GM23338 (cell line): ENCODE measurements around the gene QRFP. TPM values are rescaled to one million over a fixed set of nuclear protein-coding genes. Genes with fewer than 3 reads are reported as not detected.

Experiments used
- ATAC-seq: fragments of 200-7000 bp; cut with Tn5 transposase; 3 replicates; pipeline ENCODE4 v1.9.1; 2020
- DNase-seq: peaks from one replicate; pipeline ENCODE4 v3.0.0-alpha.2; 2015; ENCODE audit warnings: low spot score
- H2AFZ ChIP-seq: fragments of 200-600 bp; sonication (generic); 2 replicates; pipeline ENCODE4 v1.8.0; 2016; ENCODE audit warnings: antibody characterized with exemption, mild to moderate bottlenecking, moderate library complexity
- H3F3A ChIP-seq: fragments of 200-600 bp; sonication (generic); replicated peaks from 2 replicates; pipeline ENCODE4 v1.8.0; 2017; ENCODE audit warnings: antibody characterized with exemption, mixed run types, low read depth
- H3K27ac ChIP-seq: fragments of 200-600 bp; sonication (generic); 2 replicates; pipeline ENCODE4 v1.6.1; 2016; ENCODE audit warnings: low read depth
- H3K27me3 ChIP-seq: fragments of 200-600 bp; sonication (generic); 2 replicates; pipeline ENCODE4 v1.8.0; 2016; ENCODE audit warnings: mild to moderate bottlenecking, mixed run types, moderate library complexity; ENCODE audit not compliant: insufficient read depth
- H3K36me3 ChIP-seq: fragments of 200-600 bp; sonication (generic); 2 replicates; pipeline ENCODE4 v1.8.0; 2016; ENCODE audit warnings: mild to moderate bottlenecking; ENCODE audit not compliant: insufficient read depth
- H3K4me1 ChIP-seq: fragments of 200-600 bp; sonication (generic); 2 replicates; pipeline ENCODE4 v1.8.0; 2016; ENCODE audit warnings: mild to moderate bottlenecking, moderate library complexity; ENCODE audit not compliant: insufficient read depth
- H3K4me2 ChIP-seq: fragments of 200-600 bp; sonication (generic); 2 replicates; pipeline ENCODE4 v1.7.1; 2017; ENCODE audit warnings: mixed run types
- H3K4me3 ChIP-seq: fragments of 200-600 bp; sonication (generic); 2 replicates; pipeline ENCODE4 v1.6.1; 2016; ENCODE audit warnings: mixed run types
- H3K79me2 ChIP-seq: fragments of 200-600 bp; sonication (generic); replicated peaks from 2 replicates; pipeline ENCODE4 v1.8.0; 2017; ENCODE audit warnings: mild to moderate bottlenecking; ENCODE audit not compliant: insufficient read depth
- H3K9me2 ChIP-seq: fragments of 200-600 bp; sonication (generic); 2 replicates; pipeline ENCODE4 v1.8.0; 2017; ENCODE audit not compliant: insufficient read depth
- H4K20me1 ChIP-seq: fragments of 200-600 bp; sonication (generic); replicated peaks from 2 replicates; pipeline ENCODE4 v1.8.0; 2017; ENCODE audit warnings: mild to moderate bottlenecking; ENCODE audit not compliant: insufficient read depth
- H3K27ac Mint-ChIP-seq: 2 replicates; pipeline ENCODE4 v1.8.0; 2020; ENCODE audit warnings: inconsistent platforms, mild to moderate bottlenecking, moderate library complexity, mixed read lengths
- H3K27me3 Mint-ChIP-seq: 3 replicates; pipeline ENCODE4 v1.8.0; 2022; ENCODE audit warnings: low read depth, mild to moderate bottlenecking, moderate library complexity, mixed read lengths, inconsistent platforms; ENCODE audit not compliant: insufficient read depth, poor library complexity
- H3K36me3 Mint-ChIP-seq: 3 replicates; pipeline ENCODE4 v1.8.0; 2021; ENCODE audit warnings: low read depth, mild to moderate bottlenecking, inconsistent platforms, moderate library complexity, mixed read lengths
- H3K4me1 Mint-ChIP-seq: 3 replicates; pipeline ENCODE4 v1.8.0; 2020; ENCODE audit warnings: mild to moderate bottlenecking, inconsistent platforms, mixed read lengths
- H3K4me3 Mint-ChIP-seq: 3 replicates; pipeline ENCODE4 v1.8.0; 2021; ENCODE audit warnings: moderate library complexity, mild to moderate bottlenecking, inconsistent platforms, mixed read lengths
- H3K9me3 Mint-ChIP-seq: 3 replicates; pipeline ENCODE4 v1.8.0; 2020; ENCODE audit warnings: moderate library complexity, mild to moderate bottlenecking, inconsistent platforms, mixed read lengths
- CREB1 ChIP-seq: fragments of 250-450 bp; sonication (Bioruptor Pico); IDR thresholded peaks from 2 replicates; pipeline ENCODE4 v1.5.0; 2020; ENCODE audit warnings: low read depth, mild to moderate bottlenecking, moderate library complexity
- CTCF ChIP-seq, 2 experiments: fragments of 200-600 bp in 1 of 2; sonication (generic) in 1 of 2; conservative IDR thresholded peaks; 2 replicates each; pipeline versions ENCODE4 v1.5.1 to v1.6.1; 2016 to 2017; ENCODE audit warnings: antibody characterized with exemption in 2 of 2, low read depth in 2 of 2, mild to moderate bottlenecking in 2 of 2, moderate library complexity in 1 of 2
- ETS1 ChIP-seq: IDR thresholded peaks from 2 replicates; pipeline ENCODE4 v1.6.1; 2016; ENCODE audit warnings: antibody characterized with exemption
- EZH2 ChIP-seq: fragments of 200-600 bp; sonication (generic); IDR thresholded peaks from one replicate; pipeline ENCODE4 v1.8.0; 2017; ENCODE audit warnings: antibody characterized with exemption, mild to moderate bottlenecking, low read depth; ENCODE audit not compliant: unreplicated experiment
- EZH2phosphoT487 ChIP-seq: fragments of 200-600 bp; sonication (generic); IDR thresholded peaks from one replicate; pipeline ENCODE4 v1.8.1; 2018; ENCODE audit warnings: antibody characterized with exemption; ENCODE audit not compliant: unreplicated experiment
- JUNB ChIP-seq: IDR thresholded peaks from one replicate; pipeline ENCODE4 v1.6.1; 2016; ENCODE audit warnings: antibody characterized with exemption; ENCODE audit not compliant: unreplicated experiment
- NANOG ChIP-seq: IDR thresholded peaks from 2 replicates; pipeline ENCODE4 v1.6.1; 2016; ENCODE audit warnings: antibody characterized with exemption, borderline replicate concordance
- POLR2AphosphoS5 ChIP-seq: IDR thresholded peaks from 2 replicates; pipeline ENCODE4 v1.6.1; 2016; ENCODE audit warnings: antibody characterized with exemption, low read depth
- REST ChIP-seq: IDR thresholded peaks from one replicate; pipeline ENCODE4 v1.6.1; 2018; ENCODE audit warnings: antibody characterized with exemption; ENCODE audit not compliant: unreplicated experiment
- STAT1 ChIP-seq: IDR thresholded peaks from one replicate; pipeline ENCODE4 v1.6.1; 2016; ENCODE audit warnings: antibody characterized with exemption; ENCODE audit not compliant: unreplicated experiment
- ZNF114 ChIP-seq: fragments of 250-450 bp; sonication (Bioruptor Pico); IDR thresholded peaks from 2 replicates; pipeline ENCODE4 v1.5.0; 2020; ENCODE audit warnings: mild to moderate bottlenecking, moderate library complexity
- ZNF331 ChIP-seq: fragments of 250-450 bp; sonication (Bioruptor Pico); IDR thresholded peaks from 2 replicates; pipeline ENCODE4 v1.5.0; 2020; ENCODE audit warnings: low read depth, mild to moderate bottlenecking, moderate library complexity
- ZNF462 ChIP-seq: fragments of 250-450 bp; sonication (Bioruptor Pico); IDR thresholded peaks from 2 replicates; pipeline ENCODE4 v1.5.0; 2020; ENCODE audit warnings: mild to moderate bottlenecking, moderate library complexity
- polyA plus RNA-seq: library from polyadenylated mRNA; unstranded; fragments of >200 nt; fragmentation: Nextera tagmentation; extraction: Ambion mirVana; gene quantifications from 2 replicates; pipeline ENCODE4 v1.2.1, GENCODE V29; 2016
- total RNA-seq: library from RNA; depleted of rRNA; stranded (reverse); fragments of >200 nt; shearing (Covaris generic); gene quantifications from 2 replicates; pipeline ENCODE4 v1.2.3, GENCODE V29; 2014

Gene QRFP
- total and polyA plus RNA-seq, 2 experiments from 2014 or later = not detected

- Histone ChIP-seq H4K20me1 (peaks cover 11% of the 10 kb centered on the region), H3K4me1 (no peaks in the 10 kb centered on the region), H3K4me3 (no peak overlapping the region), H3K79me2 (peaks cover 25% of the 10 kb centered on the region), H3K9me2 (no peaks in the 10 kb centered on the region), H3K27me3 (no peaks in the 10 kb centered on the region), H3K4me2 (no peak overlapping the region), H3K27ac (no peak overlapping the region), H3K36me3 (peaks cover 43% of the 10 kb centered on the region), H2AFZ (no peak overlapping the region), H3F3A (peaks cover 5% of the 10 kb centered on the region; the same call in 1 of the 2 replicates)
- Mint-ChIP-seq H3K27ac (no peak overlapping the region), H3K4me1 (no peaks in the 10 kb centered on the region), H3K9me3 (no peaks in the 10 kb centered on the region), H3K4me3 (no peak overlapping the region), H3K36me3 (peaks cover 77% of the 10 kb centered on the region), H3K27me3 (peaks cover 6% of the 10 kb centered on the region)
- ATAC-seq (no peak), DNase-seq (no peak)
- TF ChIP-seq ZNF331 = no peak
- TF ChIP-seq POLR2AphosphoS5 = no peak
- TF ChIP-seq STAT1 = no peak
- TF ChIP-seq JUNB = no peak
- TF ChIP-seq ETS1 = no peak
- TF ChIP-seq REST = no peak
- no peak for TF ChIP-seq EZH2phosphoT487
- TF ChIP-seq ZNF114 (CRISPR knock-in tag) = no peak
- no peak for TF ChIP-seq CTCF (conservative IDR thresholded peaks at IDR 0.05; ENCODE audit: low read depth in 2 of 2)
- no peak for TF ChIP-seq NANOG
- no peak for TF ChIP-seq EZH2
- TF ChIP-seq CREB1 = no peak
- no peak for TF ChIP-seq ZNF462 (CRISPR knock-in tag)
Measured at GRCh38 chr9:130873966-130874365, 22.6 kb downstream of the QRFP start.
